Activated CD4-positive, alpha-beta T cell treated with anti-CD3 and anti-CD28 coated beads for 24 hours (primary cell): ENCODE data around the gene TTC21A.
A peak's percentile ranks its signal among the peaks of the same experiment; 100 is the strongest.
"Not testable (repeated sequence)": the region's sequence is repeated elsewhere in the genome, so short reads cannot be mapped to it uniquely, and the experiment has no call there.

Experiments
- DNase-seq, 2 donors: peaks; one replicate each; pipeline ENCODE4 v3.0.0-alpha.2; 2020; ENCODE audit warnings: low read depth in 2 of 2

TTC21A gene, protein sequence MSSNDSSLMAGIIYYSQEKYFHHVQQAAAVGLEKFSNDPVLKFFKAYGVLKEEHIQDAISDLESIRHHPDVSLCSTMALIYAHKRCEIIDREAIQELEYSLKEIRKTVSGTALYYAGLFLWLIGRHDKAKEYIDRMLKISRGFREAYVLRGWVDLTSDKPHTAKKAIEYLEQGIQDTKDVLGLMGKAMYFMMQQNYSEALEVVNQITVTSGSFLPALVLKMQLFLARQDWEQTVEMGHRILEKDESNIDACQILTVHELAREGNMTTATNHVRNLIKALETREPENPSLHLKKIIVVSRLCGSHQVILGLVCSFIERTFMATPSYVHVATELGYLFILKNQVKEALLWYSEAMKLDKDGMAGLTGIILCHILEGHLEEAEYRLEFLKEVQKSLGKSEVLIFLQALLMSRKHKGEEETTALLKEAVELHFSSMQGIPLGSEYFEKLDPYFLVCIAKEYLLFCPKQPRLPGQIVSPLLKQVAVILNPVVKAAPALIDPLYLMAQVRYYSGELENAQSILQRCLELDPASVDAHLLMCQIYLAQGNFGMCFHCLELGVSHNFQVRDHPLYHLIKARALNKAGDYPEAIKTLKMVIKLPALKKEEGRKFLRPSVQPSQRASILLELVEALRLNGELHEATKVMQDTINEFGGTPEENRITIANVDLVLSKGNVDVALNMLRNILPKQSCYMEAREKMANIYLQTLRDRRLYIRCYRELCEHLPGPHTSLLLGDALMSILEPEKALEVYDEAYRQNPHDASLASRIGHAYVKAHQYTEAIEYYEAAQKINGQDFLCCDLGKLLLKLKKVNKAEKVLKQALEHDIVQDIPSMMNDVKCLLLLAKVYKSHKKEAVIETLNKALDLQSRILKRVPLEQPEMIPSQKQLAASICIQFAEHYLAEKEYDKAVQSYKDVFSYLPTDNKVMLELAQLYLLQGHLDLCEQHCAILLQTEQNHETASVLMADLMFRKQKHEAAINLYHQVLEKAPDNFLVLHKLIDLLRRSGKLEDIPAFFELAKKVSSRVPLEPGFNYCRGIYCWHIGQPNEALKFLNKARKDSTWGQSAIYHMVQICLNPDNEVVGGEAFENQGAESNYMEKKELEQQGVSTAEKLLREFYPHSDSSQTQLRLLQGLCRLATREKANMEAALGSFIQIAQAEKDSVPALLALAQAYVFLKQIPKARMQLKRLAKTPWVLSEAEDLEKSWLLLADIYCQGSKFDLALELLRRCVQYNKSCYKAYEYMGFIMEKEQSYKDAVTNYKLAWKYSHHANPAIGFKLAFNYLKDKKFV (N-terminal part only)

DNA sequence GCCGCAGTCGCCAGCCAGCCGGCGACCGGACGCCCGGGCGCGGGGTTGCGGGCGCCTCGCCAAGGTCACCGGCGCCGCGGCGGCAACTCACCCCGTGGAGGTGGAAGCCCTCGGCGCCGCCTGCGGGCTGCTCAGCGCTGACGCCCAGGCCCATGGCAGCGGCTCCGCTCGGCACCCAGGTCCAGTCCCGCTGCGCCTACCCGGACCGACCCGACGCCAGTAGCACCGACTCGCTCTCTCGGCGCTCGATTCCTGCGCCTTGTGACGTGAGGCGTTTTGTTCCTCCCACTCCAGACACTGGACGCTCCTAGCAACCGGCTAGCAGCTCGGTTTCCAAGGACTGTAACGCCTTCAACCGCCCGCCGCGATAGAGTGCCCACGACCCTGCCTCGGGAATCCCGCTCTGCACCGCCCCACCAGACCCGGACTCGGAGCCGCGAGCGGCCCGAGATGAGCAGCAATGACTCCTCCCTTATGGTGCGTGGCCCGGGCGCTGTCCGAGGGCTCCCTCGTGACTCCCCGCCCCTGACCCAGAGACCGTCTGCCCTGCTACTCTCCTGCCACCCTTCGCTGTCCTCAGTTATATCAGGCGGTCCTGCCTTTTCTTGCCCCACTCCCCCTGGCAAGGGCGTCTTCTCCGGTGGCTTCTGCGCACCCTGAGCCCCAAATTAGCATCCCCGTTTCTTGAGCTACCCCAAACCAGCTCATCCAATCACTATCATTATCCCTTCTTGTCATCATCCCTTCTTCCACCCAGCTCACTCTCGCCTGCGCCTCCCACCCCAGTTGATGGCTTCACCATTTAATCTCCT is at the start of gene TTC21A, which contains the start of gene GORASP1:
Gene TTC21A, plus strand, starts transcription at position 293 of the 812 bp plus-strand sequence. Its CDS starts 158 bp downstream, at position 451.
Gene GORASP1, minus strand, starts transcription at position 240 of the 812 bp plus-strand sequence. Its CDS starts 86 bp downstream, at position 154.
- peak; percentile 45 to 62 for DNase-seq

DNA sequence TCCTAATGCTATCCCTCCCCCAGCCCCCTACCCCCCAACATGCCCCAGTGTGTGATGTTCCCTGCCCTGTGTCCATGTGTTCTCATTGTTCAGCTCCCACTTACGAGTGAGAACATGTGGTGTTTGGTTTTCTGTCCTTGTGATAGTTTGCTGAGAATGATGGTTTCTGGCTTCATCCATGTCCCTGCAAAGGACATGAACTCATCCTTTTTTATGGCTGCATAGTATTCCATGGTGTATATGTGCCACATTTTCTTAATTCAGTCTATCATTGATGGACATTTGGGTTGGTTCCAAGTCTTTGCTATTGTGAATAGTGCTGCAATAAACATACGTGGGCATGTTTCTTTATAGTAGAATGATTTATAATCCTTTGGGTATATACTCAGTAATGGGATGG is 46.3 kb upstream of the TTC21A start:
- DNase-seq, result not testable (repeated sequence)

DNA sequence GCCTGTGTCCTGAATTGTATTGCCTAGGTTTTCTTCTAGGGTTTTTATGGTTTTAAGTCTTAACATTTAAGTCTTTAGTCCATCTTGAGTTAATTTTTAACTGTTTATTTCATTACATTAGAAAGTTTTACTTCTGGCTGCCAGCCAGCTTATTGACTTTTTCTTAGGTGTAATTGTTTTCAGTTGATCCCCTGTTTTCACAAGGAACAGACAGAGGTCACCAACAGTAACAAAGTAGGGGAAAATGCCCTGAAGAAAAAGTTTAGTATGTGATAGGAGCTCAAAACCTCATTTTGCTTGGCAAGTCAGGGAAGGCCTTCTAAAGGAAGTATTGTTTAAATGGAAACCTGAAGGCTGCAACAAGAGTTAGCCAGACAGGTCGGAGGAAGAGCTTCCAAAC is 45.3 kb upstream of the TTC21A start:
- no peak for DNase-seq

DNA sequence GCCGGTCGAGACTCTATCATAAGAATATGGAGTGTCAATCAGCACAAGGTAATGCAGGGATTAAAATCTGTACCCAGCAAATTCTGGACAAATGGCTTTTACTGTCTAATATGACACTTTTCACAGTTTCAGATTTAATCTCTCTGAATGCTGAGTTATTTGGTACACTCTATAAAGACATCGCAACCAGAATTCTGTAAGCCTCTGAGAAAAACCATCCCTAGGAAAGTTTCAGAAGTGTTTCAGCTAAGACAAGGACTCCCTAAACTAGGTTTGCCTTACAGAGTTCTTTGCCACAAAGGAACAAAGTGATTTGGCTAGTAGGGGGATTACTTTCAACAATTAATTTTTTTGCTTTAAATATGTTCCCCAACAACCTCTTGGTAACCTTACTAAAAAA is 44.3 kb upstream of the TTC21A start:
- no peak for DNase-seq

DNA sequence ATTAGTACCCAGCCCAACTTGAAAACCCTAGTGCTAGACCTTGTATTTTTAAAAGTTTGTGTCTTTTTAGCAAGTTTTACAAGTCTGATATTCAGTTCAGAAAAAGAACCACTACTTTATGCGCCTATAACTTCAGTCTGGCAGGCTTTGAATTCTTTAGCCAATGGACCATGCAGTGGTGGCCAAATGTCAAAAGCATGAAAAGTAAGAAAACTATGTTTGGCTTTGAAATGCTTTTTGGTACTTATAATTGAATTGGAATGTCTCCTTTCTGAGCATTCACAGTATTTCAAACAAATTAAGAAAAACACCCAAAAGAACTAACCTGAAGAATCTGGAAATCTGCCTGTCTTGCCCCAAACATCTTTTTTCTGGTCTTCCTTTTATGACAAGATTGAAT is 42.8 kb upstream of the TTC21A start:
- no peak for DNase-seq

DNA sequence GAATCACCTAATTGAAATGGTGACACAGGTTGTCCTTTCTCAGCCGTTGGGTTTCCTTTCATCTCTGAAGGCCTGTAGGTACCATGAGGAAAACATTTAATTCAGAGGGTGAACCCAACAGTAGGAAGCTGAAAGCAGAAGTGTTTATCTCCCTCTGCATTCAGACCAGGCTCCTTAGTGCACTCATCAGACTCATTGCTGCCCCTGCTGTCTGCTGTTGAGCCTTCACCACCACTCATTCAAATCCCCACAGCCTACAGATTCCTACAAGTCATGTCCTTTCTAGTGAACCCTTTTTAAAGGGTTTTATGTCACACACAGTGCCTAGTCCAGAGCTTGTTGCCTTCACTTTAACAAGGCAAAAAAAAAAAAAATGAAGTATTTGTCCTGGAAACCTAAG is 42.3 kb upstream of the TTC21A start:
- DNase-seq, result peak in 1 of 2 donors; percentile 10

DNA sequence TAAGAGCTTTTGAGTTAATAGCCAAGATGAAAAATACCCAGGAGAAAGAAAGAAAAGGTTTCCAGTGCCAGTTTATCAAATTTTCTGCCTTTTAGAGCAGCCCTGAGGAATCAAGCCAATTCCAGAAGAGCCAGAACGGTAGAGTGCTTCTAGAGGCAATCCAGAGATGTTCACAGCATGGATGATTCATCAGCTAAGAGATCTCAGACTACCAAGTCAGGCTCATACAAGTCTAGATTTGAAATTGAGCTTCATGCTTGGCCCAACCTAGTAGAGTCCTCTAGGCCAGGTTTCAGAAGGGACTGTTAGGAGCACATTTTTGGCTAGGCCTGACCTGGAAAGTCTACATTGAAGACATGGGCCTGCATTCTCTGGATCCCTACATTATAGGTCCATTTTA is 40.2 kb upstream of the TTC21A start:
- no peak for DNase-seq

DNA sequence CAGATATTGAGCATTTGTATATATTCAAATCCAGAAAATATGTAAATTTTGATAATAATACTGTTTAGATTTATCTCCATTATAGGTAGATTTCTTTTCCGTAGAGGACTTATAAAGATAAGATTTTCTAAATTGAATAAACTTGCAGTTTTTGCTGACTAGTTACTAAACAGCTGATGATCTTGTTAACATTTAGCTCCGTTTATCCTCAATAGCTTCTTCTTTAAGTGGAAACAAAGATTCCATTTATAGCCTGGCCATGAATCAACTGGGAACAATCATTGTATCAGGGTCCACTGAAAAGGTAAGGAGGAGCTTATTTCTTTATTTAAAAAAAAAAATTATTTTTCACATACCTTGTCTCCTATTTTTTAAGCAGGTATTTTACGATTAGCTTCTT is 38.9 kb upstream of the TTC21A start:
- DNase-seq, result no peak

DNA sequence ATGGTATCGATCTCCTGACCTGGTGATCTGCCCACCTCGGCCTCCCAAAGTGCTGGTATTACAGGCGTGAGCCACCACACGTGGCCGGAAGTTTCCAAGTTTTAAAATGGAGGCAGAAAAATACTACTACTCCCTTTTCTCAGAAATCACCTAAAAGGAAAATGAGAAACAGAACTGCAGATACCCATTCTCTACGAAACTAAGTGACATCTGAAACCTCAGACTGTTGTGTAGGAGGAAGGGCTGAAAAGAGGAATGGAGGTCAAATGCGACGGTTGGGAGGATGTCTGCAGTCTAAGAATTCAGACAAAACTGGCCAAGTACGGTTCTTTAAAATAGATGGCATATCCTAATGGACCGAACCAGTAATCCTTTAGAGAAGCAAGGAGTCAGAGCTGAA is 31.6 kb upstream of the TTC21A start:
- DNase-seq, result no peak

DNA sequence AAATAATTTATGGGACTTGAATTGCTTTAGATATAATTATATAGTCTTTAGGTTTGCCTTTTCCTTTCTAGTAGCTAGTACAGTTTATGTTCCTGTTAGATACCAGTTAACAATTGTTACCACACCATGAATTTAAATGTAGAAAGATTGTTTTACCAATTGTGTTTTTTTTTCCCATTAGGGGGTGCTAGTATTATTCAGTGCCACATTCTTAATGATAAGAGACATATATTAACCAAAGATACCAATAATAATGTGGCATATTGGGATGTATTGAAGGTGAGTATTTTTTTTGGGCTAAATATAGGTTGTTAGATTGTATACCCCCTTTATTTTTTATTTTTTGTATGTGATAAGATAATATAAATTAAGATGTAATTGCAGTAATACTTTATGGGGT is 27.9 kb upstream of the TTC21A start:
- no peak for DNase-seq

DNA sequence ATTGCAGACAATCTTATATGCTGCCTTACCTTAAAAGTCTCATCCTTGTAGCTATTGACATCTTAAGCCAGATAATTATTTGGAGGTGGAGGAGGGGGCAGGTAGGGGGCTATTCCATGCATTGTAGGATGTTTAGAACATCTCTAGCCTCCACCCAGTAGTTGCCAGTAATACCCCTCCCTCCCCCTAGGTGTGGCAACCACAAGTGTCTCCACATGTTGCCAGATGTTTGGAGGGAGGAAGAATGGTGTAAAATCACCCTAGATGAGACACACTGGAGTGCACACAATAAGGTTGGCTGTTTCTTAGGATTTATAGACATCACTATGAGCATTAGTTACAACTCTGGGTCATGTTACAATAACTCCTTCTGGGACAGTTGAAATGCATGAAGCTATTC is 27.5 kb upstream of the TTC21A start:
- DNase-seq, result no peak

DNA sequence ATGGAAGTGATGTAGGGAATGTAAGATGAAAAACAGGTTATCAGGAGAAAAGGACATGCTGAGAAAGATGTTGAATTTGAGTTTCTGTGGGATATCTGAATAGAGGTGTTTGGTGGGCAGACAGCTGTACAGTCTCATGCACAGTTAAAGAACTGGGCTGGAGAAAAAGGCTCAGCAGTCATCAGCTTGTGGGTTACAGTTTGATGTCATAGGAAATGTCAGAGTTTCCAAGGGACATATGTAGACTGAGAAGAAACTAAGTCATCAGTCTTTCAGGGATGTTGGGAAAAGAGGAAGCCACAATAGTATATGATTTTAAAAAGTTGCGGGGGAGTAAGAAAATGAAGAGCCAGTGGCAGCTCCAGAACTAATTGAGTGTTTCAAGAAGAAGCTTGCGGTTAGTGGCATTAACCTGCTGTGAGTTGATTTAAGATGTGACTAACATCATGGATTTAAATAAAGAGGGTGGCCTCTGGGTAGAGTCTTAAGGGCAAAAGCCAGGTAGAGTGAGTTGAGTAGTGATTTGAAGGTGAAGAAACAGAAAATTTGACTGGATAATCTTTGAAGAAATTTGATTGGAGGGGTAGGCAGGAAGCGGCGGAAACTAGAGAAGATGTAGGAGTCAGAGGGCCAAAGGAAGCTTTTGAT is 24.7 kb upstream of the TTC21A start:
- no peak for DNase-seq

DNA sequence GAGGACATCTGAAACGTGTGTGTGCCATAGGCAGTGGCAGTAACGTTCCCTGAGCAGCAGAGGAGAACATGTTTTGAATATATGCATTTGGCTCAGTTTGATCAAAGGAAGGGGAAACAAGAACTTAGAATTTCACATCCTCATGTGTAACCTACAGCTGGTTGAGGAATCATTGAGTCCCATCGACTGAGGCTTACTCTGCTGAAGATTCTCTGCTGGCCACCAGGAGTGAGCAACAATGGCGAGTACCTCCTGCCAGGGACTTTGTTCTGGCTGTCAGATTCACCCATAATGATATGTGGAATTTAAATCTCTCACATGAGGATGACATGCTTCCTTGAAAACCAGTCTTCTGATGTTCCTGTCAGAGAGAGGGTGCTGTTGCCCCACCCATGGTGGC is 21.3 kb upstream of the TTC21A start:
- DNase-seq, result no peak

DNA sequence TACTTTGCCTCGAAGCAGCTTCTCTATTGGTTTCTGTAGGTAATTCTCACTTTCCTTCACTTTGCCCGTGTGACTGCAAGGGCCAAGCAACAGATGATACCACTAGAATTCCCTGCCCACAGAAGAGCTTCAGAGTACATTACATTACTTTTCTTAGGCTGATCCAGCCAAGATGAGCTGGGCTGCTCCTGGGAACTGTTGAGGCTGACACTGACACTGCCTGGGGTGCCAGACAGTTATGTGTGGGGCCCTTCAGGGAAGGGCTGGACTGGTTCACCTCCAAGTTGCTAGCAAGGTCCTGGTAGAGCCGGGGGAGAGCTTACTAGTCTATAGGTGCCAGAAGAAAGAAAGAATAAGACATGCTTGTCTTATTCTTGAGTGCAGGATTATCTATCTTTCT is 19.0 kb upstream of the TTC21A start:
- no peak for DNase-seq

DNA sequence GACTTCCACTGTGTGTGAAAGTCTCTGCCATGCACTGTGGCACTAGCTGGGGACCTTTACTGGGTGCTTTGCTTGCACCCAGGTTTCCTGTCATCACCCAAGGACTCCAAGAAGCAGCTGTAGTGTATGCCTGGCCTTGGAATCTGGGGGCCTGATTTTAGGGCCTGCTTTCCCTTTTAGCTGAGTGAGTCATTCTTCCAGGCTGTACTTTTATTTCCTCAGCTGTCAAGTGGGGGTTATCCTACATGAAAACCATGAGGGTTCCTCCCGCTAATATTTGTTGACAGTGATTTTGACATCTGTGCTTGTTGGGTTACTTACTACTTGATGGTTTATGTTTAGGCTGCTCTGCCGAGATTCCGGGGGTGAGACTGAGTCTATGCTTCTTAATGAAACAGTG is 18.6 kb upstream of the TTC21A start:
- DNase-seq, result no peak

DNA sequence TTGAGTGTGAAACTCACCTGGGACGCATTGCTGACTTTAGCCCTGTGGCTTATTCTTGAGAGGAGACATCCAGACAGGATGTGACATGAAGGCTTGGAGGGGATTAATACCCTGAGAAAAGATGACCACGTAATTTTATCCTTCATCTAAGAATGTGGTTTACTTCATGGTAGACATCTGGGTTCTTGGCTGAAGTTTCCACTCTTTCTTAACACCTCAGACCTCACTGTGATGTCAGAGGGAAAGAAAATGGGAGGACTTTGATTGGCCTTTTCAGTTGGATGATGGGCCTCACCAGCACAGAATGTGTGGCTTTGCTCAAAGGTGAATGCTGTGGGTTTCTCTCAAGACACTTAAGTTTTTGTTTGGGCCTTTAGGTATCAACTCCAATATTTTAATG is 16.6 kb upstream of the TTC21A start:
- DNase-seq, result no peak

DNA sequence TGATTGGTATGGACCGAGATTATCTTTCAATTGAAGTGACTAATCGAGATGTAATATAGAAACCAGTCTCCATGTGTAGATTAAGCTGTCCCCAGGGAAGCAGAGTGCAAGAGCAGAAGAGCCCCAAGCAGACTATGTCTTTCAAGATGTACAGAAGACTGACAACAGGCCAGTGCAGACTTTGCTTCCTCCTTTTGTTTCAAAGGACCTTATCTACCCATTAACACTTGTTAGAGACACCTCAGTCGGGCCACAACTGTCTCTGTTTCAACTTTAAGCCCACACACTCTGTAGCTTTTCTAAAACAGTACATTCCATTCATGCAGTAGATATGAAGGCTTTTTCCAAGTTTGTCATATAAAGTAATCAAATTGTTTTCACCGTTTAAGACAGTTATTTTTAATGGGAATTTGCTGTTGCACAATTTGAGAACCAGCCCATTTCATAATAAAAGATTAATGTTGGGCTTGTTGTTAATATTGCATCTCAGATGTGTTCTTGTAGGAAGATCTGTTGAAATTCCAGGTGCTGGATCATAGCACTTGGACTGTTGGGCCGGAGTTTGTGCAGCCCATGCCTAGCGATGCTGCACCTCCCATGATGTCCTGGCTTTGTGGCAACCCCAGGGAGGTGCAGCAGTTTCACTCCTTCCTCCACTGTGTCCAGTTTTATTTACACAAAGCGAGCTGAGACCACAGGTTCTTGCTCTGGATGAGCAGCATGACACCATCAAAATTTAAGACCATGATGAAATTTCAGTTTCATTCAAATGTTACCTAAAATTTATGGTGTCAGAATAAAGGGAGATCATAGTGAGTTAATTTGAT is 12.4 kb upstream of the TTC21A start:
- no peak for DNase-seq

DNA sequence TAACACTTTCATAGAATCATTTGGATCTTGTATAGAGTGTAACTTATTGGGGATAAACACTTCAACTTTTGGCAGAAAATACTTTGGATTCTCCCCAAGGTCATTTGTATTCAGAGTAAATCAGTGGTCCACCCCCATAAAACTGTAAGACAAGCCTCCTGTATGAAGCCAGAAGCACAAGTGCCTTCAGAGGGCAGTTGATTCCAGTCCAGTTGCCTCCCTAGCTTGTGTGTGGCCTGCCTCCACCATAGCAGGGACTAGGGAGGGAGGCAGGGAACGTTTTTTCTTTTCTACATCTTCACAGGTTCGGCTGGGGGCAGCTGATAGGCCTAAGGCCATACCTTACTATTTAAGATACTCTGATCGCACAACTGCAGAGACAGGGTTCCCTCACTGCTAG is 11.7 kb upstream of the TTC21A start:
- DNase-seq, result no peak

DNA sequence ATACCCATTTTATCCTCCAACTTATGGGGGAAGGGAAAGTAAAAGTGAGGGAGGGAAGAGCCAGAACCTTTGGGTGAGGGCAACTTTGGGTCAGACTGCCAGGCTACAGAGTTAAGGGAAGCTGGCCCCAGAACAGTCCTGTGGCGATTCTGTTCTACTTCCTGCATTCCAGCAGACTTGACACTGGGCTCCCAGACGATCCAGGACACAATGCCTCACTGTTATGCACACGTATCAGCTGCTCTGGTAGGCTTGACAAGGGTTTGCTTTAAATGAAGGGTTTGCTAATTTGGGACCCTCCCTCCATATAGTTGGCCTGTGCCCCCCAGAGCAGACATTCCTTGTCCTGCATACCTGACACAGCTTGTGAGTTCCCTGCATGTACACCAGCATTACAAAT is 10.7 kb upstream of the TTC21A start:
- DNase-seq, result no peak
